HG03439 (cell line): ENCODE data around the gene CECR2.

Source experiments
- ATAC-seq: cut with Tn5 transposase; IDR thresholded peaks from one replicate; pipeline ENCODE4 v1.9.1; 2021; ENCODE audit warnings: mild to moderate bottlenecking, moderate library complexity; ENCODE audit not compliant: unreplicated experiment

CECR2 gene

GRCh38 chr22:17443405-17444203 lies 74.3 kb downstream of the CECR2 start:
- no peak for ATAC-seq

GRCh38 chr22:17444204-17444504 lies 74.9 kb downstream of the CECR2 start:
- no peak for ATAC-seq

GRCh38 chr22:17446698-17447097 lies 77.4 kb downstream of the CECR2 start:
- no peak for ATAC-seq

GRCh38 chr22:17451316-17451715 lies 82.1 kb downstream of the CECR2 start:
- no peak for ATAC-seq

GRCh38 chr22:17460895-17461294 lies 91.6 kb downstream of the CECR2 start:
- no peak for ATAC-seq

- no peak for ATAC-seq
Measured at GRCh38 chr22:17470880-17471500, 101.7 kb downstream of the CECR2 start.

GRCh38 chr22:17471886-17472535 lies 102.8 kb downstream of the CECR2 start:
- ATAC-seq, result no peak

- no peak for ATAC-seq
Measured at GRCh38 chr22:17472932-17473331, 103.7 kb downstream of the CECR2 start.

GRCh38 chr22:17475318-17476230 lies 106.3 kb downstream of the CECR2 start:
- no peak for ATAC-seq

- no peak for ATAC-seq
Measured at GRCh38 chr22:17476838-17477237, 107.6 kb downstream of the CECR2 start.

GRCh38 chr22:17477391-17477833 lies 108.2 kb downstream of the CECR2 start:
- no peak for ATAC-seq

GRCh38 chr22:17479135-17479534 lies 109.9 kb downstream of the CECR2 start:
- no peak for ATAC-seq

- ATAC-seq, result no peak
Measured at GRCh38 chr22:17481424-17481823, 112.2 kb downstream of the CECR2 start.

- no peak for ATAC-seq
Measured at GRCh38 chr22:17483688-17484372, 114.6 kb downstream of the CECR2 start.

GRCh38 chr22:17484608-17485007 lies 115.3 kb downstream of the CECR2 start:
- ATAC-seq, result no peak

- no peak for ATAC-seq
Measured at GRCh38 chr22:17486313-17486712, 117.1 kb downstream of the CECR2 start.

- no peak for ATAC-seq
Measured at GRCh38 chr22:17486719-17487118, 117.5 kb downstream of the CECR2 start.

GRCh38 chr22:17489101-17489500 lies 119.8 kb downstream of the CECR2 start:
- no peak for ATAC-seq

- no peak for ATAC-seq
Measured at GRCh38 chr22:17491090-17491640, 121.9 kb downstream of the CECR2 start.

GRCh38 chr22:17492247-17492646 lies 123.0 kb downstream of the CECR2 start:
- no peak for ATAC-seq
